GM15510 (cell line): ENCODE results near the gene RALGPS1.

Source experiments
- POLR2A ChIP-seq: IDR thresholded peaks from 3 replicates; pipeline ENCODE4 v1.6.1; 2011; ENCODE audit warnings: borderline replicate concordance; ENCODE audit not compliant: insufficient read length; ENCODE audit errors: extremely low read depth

Gene RALGPS1

GRCh38 chr9:127130661-127131538 is 216.3 kb downstream of the RALGPS1 start:
- no peak for TF ChIP-seq POLR2A

DNA sequence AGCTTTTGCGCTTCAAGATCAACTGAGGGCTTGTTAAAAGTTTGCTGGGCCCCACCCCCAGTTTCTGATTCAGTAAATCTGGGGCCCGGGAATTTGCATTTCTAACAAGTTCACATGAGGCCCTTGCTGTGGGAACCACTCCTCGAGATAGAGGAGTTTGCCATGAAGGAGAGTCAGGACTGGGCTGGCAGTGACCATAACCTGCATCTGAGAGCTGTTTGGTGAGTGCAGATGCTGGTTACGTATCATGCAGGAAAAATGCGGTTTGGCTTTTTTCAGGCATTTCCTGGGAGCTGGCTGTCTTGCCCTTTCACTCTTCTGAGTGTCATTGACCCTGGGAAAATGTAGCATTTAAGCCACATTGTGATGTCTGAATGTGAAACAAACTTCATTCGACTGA is 217.3 kb downstream of the RALGPS1 start:
- TF ChIP-seq POLR2A: no peak

GRCh38 chr9:127132375-127132774 is 217.8 kb downstream of the RALGPS1 start:
- no peak for TF ChIP-seq POLR2A

DNA sequence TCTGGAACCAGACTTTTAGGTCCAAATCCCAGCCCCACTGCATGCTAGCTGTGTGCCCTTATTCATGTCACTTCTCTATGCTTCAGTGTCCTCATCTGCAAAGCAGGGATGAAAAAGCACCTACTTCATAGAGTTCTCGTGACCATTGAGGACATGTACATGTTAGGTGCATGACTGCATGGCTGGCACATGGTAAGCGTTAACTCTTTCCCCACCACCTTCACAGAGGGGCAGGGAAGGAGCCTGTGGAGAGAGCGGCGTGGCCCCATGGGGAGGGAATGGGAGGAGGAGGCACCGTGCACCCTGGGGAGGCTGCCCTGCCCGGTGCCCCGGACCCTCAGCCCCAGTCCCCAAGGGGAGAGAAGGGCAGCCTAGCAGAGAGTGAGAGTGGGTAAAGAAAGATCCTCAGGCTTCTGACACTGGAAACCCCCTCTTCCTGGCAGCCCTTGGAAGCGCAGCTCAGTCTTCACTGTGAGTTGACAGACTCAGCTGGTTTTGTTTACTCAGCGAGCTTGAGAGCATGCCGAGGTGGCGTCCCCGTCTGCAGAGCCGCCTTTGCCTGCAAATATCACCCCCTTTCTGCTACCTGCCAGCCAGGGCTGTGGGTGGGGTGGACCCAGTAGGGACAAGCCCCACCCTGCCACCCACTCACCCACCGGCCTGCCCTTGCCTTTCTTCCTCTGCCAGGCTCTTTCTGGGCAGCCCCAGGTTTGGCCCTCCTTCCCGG is 218.5 kb downstream of the RALGPS1 start:
- TF ChIP-seq POLR2A: no peak

- no peak for TF ChIP-seq POLR2A
Measured at GRCh38 chr9:127133739-127134167, 219.2 kb downstream of the RALGPS1 start.

DNA sequence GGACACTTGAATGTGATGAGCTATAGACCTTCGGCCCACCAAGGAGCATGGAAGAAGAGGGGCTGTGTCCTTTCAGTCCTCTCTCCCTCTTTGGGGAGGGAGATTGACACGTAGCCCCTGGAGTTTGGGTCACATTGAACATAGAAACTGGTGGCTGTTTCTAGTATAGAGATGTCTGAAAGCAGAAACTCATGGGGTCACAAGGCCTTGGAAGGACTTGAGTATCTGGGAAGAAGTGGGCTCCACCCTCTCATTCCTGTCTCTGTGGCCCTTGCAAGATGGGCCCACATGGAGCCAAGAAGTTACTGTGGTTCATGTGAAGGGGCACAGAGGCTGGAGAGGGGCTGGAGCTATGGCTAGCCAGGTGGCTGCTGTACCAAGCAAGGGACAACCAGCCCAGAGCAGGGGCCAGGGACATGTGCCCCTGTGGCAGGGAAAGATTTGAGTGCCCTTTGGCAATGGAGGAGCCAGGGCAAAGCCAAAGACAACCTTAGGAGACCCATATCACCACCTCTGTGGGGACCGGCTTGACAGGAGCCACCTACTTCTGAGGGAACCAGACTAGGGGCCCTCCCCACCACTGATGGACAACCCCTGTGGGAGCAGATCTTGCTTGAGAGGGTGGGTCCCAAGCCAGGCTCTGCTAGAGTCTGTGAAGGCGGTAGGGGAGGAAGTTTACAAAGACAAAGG is 220.6 kb downstream of the RALGPS1 start:
- TF ChIP-seq POLR2A: no peak

DNA sequence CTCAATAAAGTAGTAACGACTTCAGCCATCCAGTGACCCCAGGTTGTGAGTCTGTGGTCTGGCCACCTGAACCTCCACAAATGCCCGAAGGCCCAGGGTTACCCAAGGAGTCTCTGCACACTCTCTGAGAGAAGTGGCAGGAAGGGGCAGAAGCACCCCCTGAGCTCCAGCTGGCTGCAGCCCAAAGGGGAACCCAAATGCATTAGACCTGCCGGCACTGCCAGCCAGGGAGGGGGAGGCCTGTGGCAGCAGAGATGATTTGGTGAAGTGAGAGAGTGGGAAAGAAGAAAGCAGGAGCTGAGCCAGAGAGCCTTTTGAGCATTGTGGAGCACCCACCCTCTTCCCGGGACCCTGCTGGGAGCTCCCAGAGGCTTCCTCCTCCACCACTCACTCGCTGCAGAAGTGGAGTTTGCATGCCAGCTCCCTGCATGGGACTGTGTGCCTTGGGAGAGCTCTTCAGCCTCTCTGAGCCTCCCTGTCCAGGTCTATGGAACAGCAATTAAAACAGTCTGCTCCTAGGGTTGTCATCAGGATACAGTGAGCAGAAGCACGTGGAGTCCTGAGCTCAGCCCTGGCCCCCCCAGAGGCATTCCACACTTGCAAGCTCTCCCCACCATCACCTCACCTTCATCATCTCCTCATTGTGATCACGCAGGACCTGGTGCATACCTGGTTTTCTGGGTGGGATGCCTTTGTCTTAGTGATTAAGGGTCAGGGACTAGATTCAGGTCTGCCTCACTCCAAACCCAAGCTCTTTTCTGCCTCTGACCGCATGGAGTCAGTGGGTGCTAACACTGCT is 221.7 kb downstream of the RALGPS1 start:
- no peak for TF ChIP-seq POLR2A

GRCh38 chr9:127136880-127137639 is 222.5 kb downstream of the RALGPS1 start:
- TF ChIP-seq POLR2A: no peak

- no peak for TF ChIP-seq POLR2A
Measured at GRCh38 chr9:127137640-127138360, 223.2 kb downstream of the RALGPS1 start.

DNA sequence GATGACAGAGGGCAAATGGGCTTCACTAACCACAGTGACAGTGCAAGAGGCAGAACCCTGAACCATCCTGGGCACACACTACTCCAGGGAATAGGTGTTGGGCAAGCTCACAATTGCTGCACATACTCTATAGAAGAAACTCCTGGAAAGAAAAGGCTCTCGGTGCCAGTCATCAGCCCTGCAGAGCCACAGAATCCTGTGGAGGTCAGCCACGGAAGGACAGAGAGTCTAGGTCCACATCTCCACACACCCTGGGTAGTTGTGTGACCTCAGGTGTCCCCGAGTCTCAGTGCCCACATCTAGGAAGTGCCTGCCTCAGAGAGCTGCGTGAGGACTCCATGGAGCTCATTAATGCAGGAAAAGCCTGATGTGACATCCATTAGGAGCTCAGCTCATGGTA is 223.9 kb downstream of the RALGPS1 start:
- TF ChIP-seq POLR2A: no peak

- no peak for TF ChIP-seq POLR2A
Measured at GRCh38 chr9:127139071-127139731, 224.6 kb downstream of the RALGPS1 start.

DNA sequence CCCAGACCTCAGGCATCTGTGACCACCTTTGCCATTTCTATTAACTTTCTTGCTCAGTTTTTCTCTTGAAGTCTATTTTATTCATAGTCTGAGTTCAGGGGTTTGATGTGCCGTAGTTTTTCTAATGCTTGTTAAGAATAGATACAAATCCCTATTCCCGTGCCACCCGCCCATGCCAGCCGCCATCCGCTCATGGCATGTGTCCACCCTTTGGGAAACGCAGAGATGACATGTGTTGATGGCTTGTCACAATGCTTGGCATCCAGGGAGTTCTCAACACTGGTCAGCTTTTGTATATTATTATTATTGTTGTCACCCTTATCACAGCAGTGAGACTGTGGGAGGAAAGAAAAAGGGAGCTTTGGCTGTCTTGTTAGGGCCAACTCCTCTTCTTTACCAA is 225.2 kb downstream of the RALGPS1 start:
- no peak for TF ChIP-seq POLR2A

GRCh38 chr9:127140181-127140580 is 225.6 kb downstream of the RALGPS1 start:
- TF ChIP-seq POLR2A: no peak
